ENCODE measurements around the gene FAM222B. TPM values are rescaled to one million over a fixed set of nuclear protein-coding genes. Genes with fewer than 3 reads are reported as not detected.

The FAM222B gene
- total and polyA plus RNA-seq, 9 of the 15 experiments (the other 6 are each of a cell fraction or from before 2014, with no cell fraction given) = 4.0 to 34.6 (median 7.5) TPM

GRCh38 chr17:28728364-28729200 is 114.0 kb downstream of the FAM222B start, which contains the start of gene NEK8 (continued):
- TF ChIP-seq MYBL2 (IDR thresholded peaks at IDR 0.05; ENCODE audit: low read depth) (no peak), MYBL2 (CRISPR knock-in tag; IDR thresholded peaks at IDR 0.05; ENCODE audit: borderline replicate concordance) (no peak), CREM (IDR thresholded peaks at IDR 0.05; ENCODE audit: low read depth) (peak; percentile 75), POLR2A (conservative IDR thresholded peaks at IDR 0.05) (peak; percentile 91), FOXA1 (IDR thresholded peaks at IDR 0.05; ENCODE audit: borderline replicate concordance) (no peak), ETV1 (tag; conservative IDR thresholded peaks at IDR 0.05; ENCODE audit: low read depth) (peak; percentile 78), ZNF639 (CRISPR knock-in tag; conservative IDR thresholded peaks at IDR 0.05 in 1 of 2, IDR thresholded peaks at IDR 0.05 in 1 of 2) (peak in 1 of 2 experiments; percentile 53; a peak in 2 of 4 replicates), KAT7 (CRISPR knock-in tag; IDR thresholded peaks at IDR 0.05; ENCODE audit: borderline replicate concordance) (0 out of 2 replicates have a peak, but pooled peaks have one; percentile 77), VEZF1 (CRISPR knock-in tag; IDR thresholded peaks at IDR 0.05) (no peak), ZBTB40 (IDR thresholded peaks at IDR 0.05) (peak; percentile 80), ZBTB40 (CRISPR knock-in tag; IDR thresholded peaks at IDR 0.05) (no peak), CBX8 (IDR thresholded peaks at IDR 0.05; ENCODE audit: borderline replicate concordance, extremely low read depth, low read depth, low read length, poor library complexity, severe bottlenecking) (no peak), CBX1 (IDR thresholded peaks at IDR 0.05; ENCODE audit: low read depth) (peak; percentile 41; the same call in 1 of the 2 replicates), ZC3H4 (CRISPR knock-in tag; IDR thresholded peaks at IDR 0.05; ENCODE audit: borderline replicate concordance) (no peak), PPARD (CRISPR knock-in tag; IDR thresholded peaks at IDR 0.05) (no peak)

Data from K562 (cell line).